GM06990 (cell line): ENCODE results near the gene PTPA.

ENCODE experiments used
- DNase-seq: peaks from one replicate; pipeline ENCODE4 v3.0.0-alpha.2; 2011; ENCODE audit not compliant: insufficient read length; ENCODE audit errors: extremely low read depth
- H3K27me3 ChIP-seq: replicated peaks from 2 replicates; pipeline ENCODE4 v1.6.0; 2011; ENCODE audit warnings: low read length; ENCODE audit not compliant: control insufficient read depth, insufficient read depth
- H3K36me3 ChIP-seq: 2 replicates; pipeline ENCODE4 v1.5.1; 2011; ENCODE audit warnings: low read length; ENCODE audit not compliant: control insufficient read depth, insufficient read depth
- H3K4me3 ChIP-seq: replicated peaks from 2 replicates; pipeline ENCODE4 v1.5.1; 2011; ENCODE audit warnings: low read depth, mild to moderate bottlenecking, control low read depth, low read length
- CTCF ChIP-seq: IDR thresholded peaks from 2 replicates; pipeline ENCODE4 v1.5.1; 2011; ENCODE audit warnings: low read length, control low read depth, mild to moderate bottlenecking, inconsistent platforms; ENCODE audit not compliant: insufficient read depth, poor library complexity, severe bottlenecking

Gene PTPA

GRCh38 chr9:129098328-129098727, 12.9 kb upstream of the PTPA start:
- H3K27me3 ChIP-seq, result no peaks in the 10 kb centered on the region
- no peak overlapping the region for H3K4me3 ChIP-seq
- no peak for TF ChIP-seq CTCF
- H3K36me3 ChIP-seq, result no peaks in the 10 kb centered on the region
- no peak for DNase-seq

GRCh38 chr9:129100383-129101169, 10.6 kb upstream of the PTPA start:
- TF ChIP-seq CTCF, result no peak
- no peak for DNase-seq
- no peaks in the 10 kb centered on the region for H3K27me3 ChIP-seq
- H3K36me3 ChIP-seq, result no peaks in the 10 kb centered on the region
- no peak overlapping the region for H3K4me3 ChIP-seq

GRCh38 chr9:129101279-129101678, 9.9 kb upstream of the PTPA start:
- H3K4me3 ChIP-seq, result no peak overlapping the region
- no peak for DNase-seq
- no peaks in the 10 kb centered on the region for H3K27me3 ChIP-seq
- TF ChIP-seq CTCF, result no peak
- no peaks in the 10 kb centered on the region for H3K36me3 ChIP-seq

GRCh38 chr9:129102095-129102525, 9.1 kb upstream of the PTPA start:
- no peak for DNase-seq
- TF ChIP-seq CTCF, result no peak
- Histone ChIP-seq H3K27me3 (no peaks in the 10 kb centered on the region), H3K36me3 (no peaks in the 10 kb centered on the region), H3K4me3 (no peak overlapping the region)

- TF ChIP-seq CTCF, result peak; percentile 73
- H3K4me3 ChIP-seq, result no peak overlapping the region
- H3K27me3 ChIP-seq, result no peaks in the 10 kb centered on the region
- no peaks in the 10 kb centered on the region for H3K36me3 ChIP-seq
- no peak for DNase-seq
Observed at GRCh38 chr9:129102791-129103594, 8.2 kb upstream of the PTPA start.
